ENCODE measurements around the gene ZYX.
"Not testable (repeated sequence)": the region's sequence is repeated elsewhere in the genome, so short reads cannot be mapped to it uniquely, and the experiment has no call there.

Gene ZYX

GRCh38 chr7:143389316-143390103, 8.4 kb downstream of the ZYX start:
- no peak for TF ChIP-seq CTCF (IDR thresholded peaks at IDR 0.05; ENCODE audit: low read depth, low read length, missing control alignments)
- no peak for DNase-seq (ENCODE audit: low read depth)
- no peak overlapping the region for H3K4me3 ChIP-seq (ENCODE audit: low read depth, low read length)

GRCh38 chr7:143390104-143390772, 9.1 kb downstream of the ZYX start:
- no peak overlapping the region for H3K4me3 ChIP-seq (ENCODE audit: low read depth, low read length)
- no peak for TF ChIP-seq CTCF (IDR thresholded peaks at IDR 0.05; ENCODE audit: low read depth, low read length, missing control alignments)
- DNase-seq (ENCODE audit: low read depth) = no peak

GRCh38 chr7:143390773-143391317, 9.7 kb downstream of the ZYX start:
- no peak for DNase-seq (ENCODE audit: low read depth)
- no peak overlapping the region for H3K4me3 ChIP-seq (ENCODE audit: low read depth, low read length)
- TF ChIP-seq CTCF (IDR thresholded peaks at IDR 0.05; ENCODE audit: low read depth, low read length, missing control alignments) = no peak

- H3K4me3 ChIP-seq (ENCODE audit: low read depth, low read length) = no peak overlapping the region
- no peak for DNase-seq (ENCODE audit: low read depth)
- TF ChIP-seq CTCF (IDR thresholded peaks at IDR 0.05; ENCODE audit: low read depth, low read length, missing control alignments) = no peak
These were observed 10.6 kb downstream of the ZYX start for GRCh38 chr7:143391462-143392404.

- H3K4me3 ChIP-seq (ENCODE audit: low read depth, low read length); DNase-seq (ENCODE audit: low read depth): not testable (repeated sequence)
These were observed 11.3 kb downstream of the ZYX start for GRCh38 chr7:143392427-143392826.

- H3K4me3 ChIP-seq (ENCODE audit: low read depth, low read length) = no peak overlapping the region
- no peak for DNase-seq (ENCODE audit: low read depth)
- no peak for TF ChIP-seq CTCF (IDR thresholded peaks at IDR 0.05; ENCODE audit: low read depth, low read length, missing control alignments)
These were observed 11.7 kb downstream of the ZYX start for GRCh38 chr7:143392875-143393266.

Measured in GM12864 (cell line).